GM18867 (cell line): ENCODE data around the gene ANKRD11.

Experiments
- ATAC-seq: cut with Tn5 transposase; IDR thresholded peaks from one replicate; pipeline ENCODE4 v1.9.1; 2021; ENCODE audit warnings: mild to moderate bottlenecking, moderate library complexity; ENCODE audit not compliant: unreplicated experiment

The ANKRD11 gene

GRCh38 chr16:89354325-89354724, 136.0 kb downstream of the ANKRD11 start:
- no peak for ATAC-seq

GRCh38 chr16:89352091-89352681, 138.2 kb downstream of the ANKRD11 start:
- ATAC-seq = no peak

GRCh38 chr16:89351645-89352044, 138.7 kb downstream of the ANKRD11 start:
- no peak for ATAC-seq

GRCh38 chr16:89350701-89351380, 139.5 kb downstream of the ANKRD11 start:
- ATAC-seq = no peak

GRCh38 chr16:89349947-89350633, 140.3 kb downstream of the ANKRD11 start:
- ATAC-seq = no peak

GRCh38 chr16:89347807-89348206, 142.6 kb downstream of the ANKRD11 start:
- no peak for ATAC-seq

GRCh38 chr16:89346869-89347268, 143.5 kb downstream of the ANKRD11 start:
- ATAC-seq = no peak

- no peak for ATAC-seq
Measured at GRCh38 chr16:89345642-89346150, 144.7 kb downstream of the ANKRD11 start.

- no peak for ATAC-seq
Measured at GRCh38 chr16:89344846-89345611, 145.3 kb downstream of the ANKRD11 start.

GRCh38 chr16:89344458-89344834, 145.9 kb downstream of the ANKRD11 start:
- ATAC-seq = no peak

GRCh38 chr16:89343501-89344457, 146.6 kb downstream of the ANKRD11 start:
- no peak for ATAC-seq

- ATAC-seq = no peak
Measured at GRCh38 chr16:89341697-89342694, 148.4 kb downstream of the ANKRD11 start.

- no peak for ATAC-seq
Measured at GRCh38 chr16:89341279-89341678, 149.1 kb downstream of the ANKRD11 start.

- ATAC-seq = no peak
Measured at GRCh38 chr16:89338863-89339262, 151.5 kb downstream of the ANKRD11 start.

- no peak for ATAC-seq
Measured at GRCh38 chr16:89337965-89338364, 152.4 kb downstream of the ANKRD11 start.

GRCh38 chr16:89335803-89336485, 154.4 kb downstream of the ANKRD11 start:
- no peak for ATAC-seq

- no peak for ATAC-seq
Measured at GRCh38 chr16:89334988-89335802, 155.2 kb downstream of the ANKRD11 start.
